Loucy (cell line): Measurements from ENCODE around the gene TMEM117.

Source experiments
- H2AFZ ChIP-seq: fragments of 200-600 bp; sonication (generic); 2 replicates; pipeline ENCODE4 v1.6.0; 2016; ENCODE audit warnings: antibody characterized with exemption, mild to moderate bottlenecking, low read length, moderate library complexity
- H3F3A ChIP-seq: fragments of 200-600 bp; 2 replicates; pipeline ENCODE4 v1.6.0; 2016; ENCODE audit warnings: antibody characterized with exemption, low read depth, mild to moderate bottlenecking
- H3K27me3 ChIP-seq: fragments of 200-600 bp; sonication (generic); 2 replicates; pipeline ENCODE4 v1.6.1; 2014; ENCODE audit warnings: low read length, mild to moderate bottlenecking; ENCODE audit not compliant: insufficient read depth, poor library complexity, severe bottlenecking
- H3K36me3 ChIP-seq: fragments of 200-600 bp; sonication (generic); 2 replicates; pipeline ENCODE4 v1.6.1; 2016; ENCODE audit warnings: low read length; ENCODE audit not compliant: insufficient read depth
- H3K4me1 ChIP-seq: fragments of 200-600 bp; sonication (generic); 2 replicates; pipeline ENCODE4 v1.5.1; 2014; ENCODE audit warnings: low read length, mild to moderate bottlenecking; ENCODE audit not compliant: insufficient read depth, poor library complexity, severe bottlenecking
- H3K4me2 ChIP-seq: fragments of 200-600 bp; sonication (generic); 2 replicates; pipeline ENCODE4 v1.6.0; 2014; ENCODE audit warnings: antibody characterized with exemption, low read length, low read depth, mild to moderate bottlenecking; ENCODE audit not compliant: poor library complexity, severe bottlenecking
- H3K4me3 ChIP-seq: fragments of 200-600 bp; sonication (generic); 2 replicates; pipeline ENCODE4 v1.5.1; 2014; ENCODE audit warnings: low read length, mild to moderate bottlenecking, mixed read lengths; ENCODE audit not compliant: poor library complexity, severe bottlenecking
- H3K79me2 ChIP-seq: fragments of 200-600 bp; sonication (generic); 2 replicates; pipeline ENCODE4 v1.6.1; 2014; ENCODE audit warnings: low read length; ENCODE audit not compliant: insufficient read depth
- H3K9ac ChIP-seq: fragments of 200-600 bp; sonication (generic); 2 replicates; pipeline ENCODE4 v1.6.0; 2014; ENCODE audit warnings: mild to moderate bottlenecking, low read depth, low read length, moderate library complexity; ENCODE audit not compliant: poor library complexity, severe bottlenecking
- H3K9me2 ChIP-seq: fragments of 200-600 bp; sonication (generic); replicated peaks from 2 replicates; pipeline ENCODE4 v1.6.1; 2016; ENCODE audit warnings: low read depth, low read length, mixed read lengths
- H3K9me3 ChIP-seq: fragments of 200-600 bp; sonication (generic); 2 replicates; pipeline ENCODE4 v1.6.1; 2014; ENCODE audit warnings: mild to moderate bottlenecking, antibody characterized with exemption, low read length, low read depth; ENCODE audit not compliant: insufficient read depth
- H4K20me1 ChIP-seq: fragments of 200-600 bp; sonication (generic); 2 replicates; pipeline ENCODE4 v1.6.0; 2014; ENCODE audit warnings: antibody characterized with exemption, low read length, mild to moderate bottlenecking; ENCODE audit not compliant: insufficient read depth, poor library complexity, severe bottlenecking
- CTCF ChIP-seq: fragments of 200-600 bp; sonication (generic); conservative IDR thresholded peaks from 2 replicates; pipeline ENCODE4 v1.5.1; 2014; ENCODE audit warnings: mild to moderate bottlenecking, antibody characterized with exemption, low read length
- EZH2phosphoT487 ChIP-seq: fragments of 200-600 bp; IDR thresholded peaks from 2 replicates; pipeline ENCODE4 v1.6.1; 2018; ENCODE audit warnings: antibody characterized with exemption, mild to moderate bottlenecking, moderate library complexity, borderline replicate concordance

The TMEM117 gene

DNA sequence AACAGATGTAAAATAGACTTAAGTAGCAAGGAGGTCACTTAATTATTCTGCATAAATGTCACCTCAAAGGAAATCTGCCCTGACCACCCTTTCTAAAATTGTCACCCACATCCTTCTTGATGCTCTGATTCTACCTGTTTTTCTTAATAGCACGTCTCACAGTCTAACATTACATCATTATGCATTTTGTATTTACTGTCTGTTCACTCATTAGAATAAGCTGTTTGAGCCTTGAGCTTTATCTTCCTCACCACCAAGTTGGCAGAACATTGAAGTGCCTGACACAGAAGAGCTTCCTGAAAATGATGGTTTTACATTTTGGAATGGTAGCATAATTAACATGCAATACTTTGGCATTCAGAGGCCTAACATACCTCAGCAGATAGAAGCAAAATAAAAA, 8.8 kb upstream of the TMEM117 start:
- Histone ChIP-seq H3K27me3 (no peaks in the 10 kb centered on the region), H3K4me3 (no peak overlapping the region), H3K9me3 (no peaks in the 10 kb centered on the region), H3K36me3 (no peaks in the 10 kb centered on the region), H3K9ac (no peak overlapping the region), H3K4me2 (no peak overlapping the region), H4K20me1 (no peaks in the 10 kb centered on the region), H3F3A (no peaks in the 10 kb centered on the region), H2AFZ (no peak overlapping the region), H3K9me2 (no peaks in the 10 kb centered on the region), H3K79me2 (no peaks in the 10 kb centered on the region), H3K4me1 (peaks cover under 1% of the 10 kb centered on the region)
- TF ChIP-seq CTCF (no peak), EZH2phosphoT487 (no peak)

- Histone ChIP-seq H3K27me3 (no peaks in the 10 kb centered on the region), H3K9ac (no peak overlapping the region), H3K4me1 (peaks cover 26% of the 10 kb centered on the region), H3K4me2 (peak overlapping the region; percentile 48), H3K4me3 (no peak overlapping the region), H3K36me3 (no peaks in the 10 kb centered on the region), H3K9me3 (no peaks in the 10 kb centered on the region), H3K9me2 (no peaks in the 10 kb centered on the region), H3F3A (0 out of 2 replicates have a peak, but pooled peaks cover 2% of the 10 kb centered on the region), H4K20me1 (peaks cover 2% of the 10 kb centered on the region), H3K79me2 (0 out of 2 replicates have a peak, but pooled peaks cover 8% of the 10 kb centered on the region), H2AFZ (no peak overlapping the region)
- TF ChIP-seq CTCF (no peak), EZH2phosphoT487 (no peak)
Observed at GRCh38 chr12:43832463-43833168, 3.3 kb upstream of the TMEM117 start.

- TF ChIP-seq CTCF: no peak
- TF ChIP-seq EZH2phosphoT487: no peak
- peaks cover 2% of the 10 kb centered on the region for H4K20me1 ChIP-seq
- H3K9me2 ChIP-seq: no peaks in the 10 kb centered on the region
- H3K79me2 ChIP-seq: 0 out of 2 replicates have a peak, but pooled peaks cover 14% of the 10 kb centered on the region
- no peaks in the 10 kb centered on the region for H3K9me3 ChIP-seq
- H3F3A ChIP-seq: 0 out of 2 replicates have a peak, but pooled peaks cover 2% of the 10 kb centered on the region
- no peaks in the 10 kb centered on the region for H3K36me3 ChIP-seq
- H3K9ac ChIP-seq: peak overlapping the region; percentile 80
- peak overlapping the region; percentile 84 for H3K4me3 ChIP-seq
- peaks cover 44% of the 10 kb centered on the region for H3K4me1 ChIP-seq
- peak overlapping the region; percentile 90 for H3K4me2 ChIP-seq
- peak overlapping the region; percentile 94 for H2AFZ ChIP-seq
- H3K27me3 ChIP-seq: no peaks in the 10 kb centered on the region
Observed at GRCh38 chr12:43835264-43835655, 621 bp upstream of the TMEM117 start.
